Left ventricle myocardium superior (tissue), 1 donor: ENCODE data around the gene JPH3. TPM values are rescaled to one million over a fixed set of nuclear protein-coding genes. Genes with fewer than 3 reads are reported as not detected.
"Not testable (repeated sequence)": the region's sequence is repeated elsewhere in the genome, so short reads cannot be mapped to it uniquely, and the experiment has no call there.

Source experiments
- ATAC-seq: fragments of 200-7000 bp; cut with Tn5 transposase; one replicate; pipeline ENCODE4 v1.9.1; 2020; ENCODE audit warnings: mild to moderate bottlenecking, moderate library complexity
- DNase-seq: peaks from one replicate; pipeline ENCODE4 v3.0.0-alpha.2; 2020
- intact Hi-C: fragments of 100-400 bp; cut with micrococcal nuclease; formaldehyde crosslinking; loops from one replicate; pipeline ENCODE4 v1.11.0; 2022
- total RNA-seq: library from RNA; stranded (reverse); fragmentation: NEBNext Ultra II Directional; extraction: Animal tissue kit (Norgen Biotek cat#: 25700); gene quantifications from one replicate; pipeline ENCODE4 v1.2.1, GENCODE V29; 2021
- donor health status: DM: no; HTN: yes; CAD: no; lungs with severe emphysema.

JPH3 gene
- total RNA-seq, 1 donor from 2014 or later: 0.12 TPM

GRCh38 chr16:87720446-87720845 lies 118.1 kb downstream of the JPH3 start:
- no peak for ATAC-seq
- intact Hi-C loops: no loop called here
- DNase-seq: no peak

GRCh38 chr16:87721622-87722585 lies 119.6 kb downstream of the JPH3 start:
- ATAC-seq: no peak
- intact Hi-C loops: no loop called here
- no peak for DNase-seq

- intact Hi-C loops: no loop called here
- DNase-seq (no peak), ATAC-seq (peak; percentile 15)
These were observed 120.4 kb downstream of the JPH3 start for GRCh38 chr16:87722590-87723225.

- intact Hi-C loops: no loop called here
- peak; percentile 77 for DNase-seq
These were observed 120.9 kb downstream of the JPH3 start for GRCh38 chr16:87723226-87723623.

GRCh38 chr16:87724490-87725291 lies 122.4 kb downstream of the JPH3 start:
- intact Hi-C loops: no loop called here
- DNase-seq: no peak
- ATAC-seq: no peak

More at GRCh38 chr16:87723226-87723623, 120.9 kb downstream of the JPH3 start:
- ATAC-seq: peak; percentile 90

- no peak for ATAC-seq
- intact Hi-C loops: no loop called here
- DNase-seq: no peak
These were observed 123.4 kb downstream of the JPH3 start for GRCh38 chr16:87725596-87726235.

- ATAC-seq, DNase-seq, intact Hi-C loops: not testable (repeated sequence)
These were observed 124.3 kb downstream of the JPH3 start for GRCh38 chr16:87726577-87726976.

- ATAC-seq (no peak), DNase-seq (no peak)
- intact Hi-C loops: no loop called here
These were observed 125.0 kb downstream of the JPH3 start for GRCh38 chr16:87727346-87727745.

GRCh38 chr16:87728026-87728425 lies 125.7 kb downstream of the JPH3 start:
- intact Hi-C loops: no loop called here
- DNase-seq (no peak), ATAC-seq (no peak)

- no peak for DNase-seq
- ATAC-seq: peak; percentile 86
- intact Hi-C loops: no loop called here
These were observed 127.1 kb downstream of the JPH3 start for GRCh38 chr16:87729266-87729954.

- no peak for DNase-seq
- intact Hi-C loops: no loop called here
- ATAC-seq: no peak
These were observed 129.3 kb downstream of the JPH3 start for GRCh38 chr16:87731607-87732006.

GRCh38 chr16:87733190-87733589 lies 130.9 kb downstream of the JPH3 start:
- ATAC-seq (no peak), DNase-seq (no peak)
- intact Hi-C loops: no loop called here

- intact Hi-C loops: no loop called here
- ATAC-seq (no peak), DNase-seq (no peak)
These were observed 132.3 kb downstream of the JPH3 start for GRCh38 chr16:87734644-87735043.

GRCh38 chr16:87735270-87736007 lies 133.1 kb downstream of the JPH3 start:
- DNase-seq: no peak
- intact Hi-C loops: no loop called here
- ATAC-seq: no peak

- DNase-seq (no peak), ATAC-seq (no peak)
- intact Hi-C loops: no loop called here
These were observed 133.7 kb downstream of the JPH3 start for GRCh38 chr16:87736008-87736382.

GRCh38 chr16:87739801-87740200 lies 137.5 kb downstream of the JPH3 start:
- ATAC-seq (no peak), DNase-seq (no peak)
- intact Hi-C loops: no loop called here

GRCh38 chr16:87740441-87740840 lies 138.1 kb downstream of the JPH3 start:
- intact Hi-C loops: no loop called here
- DNase-seq (no peak), ATAC-seq (no peak)

- peak; percentile 92 for ATAC-seq
- intact Hi-C loops: no loop called here
- peak; percentile 75 for DNase-seq
These were observed 138.7 kb downstream of the JPH3 start for GRCh38 chr16:87740909-87741424.
